Forelimb muscle (tissue), 1 donor: ENCODE data around the gene RTL10. TPM values are rescaled to one million over a fixed set of nuclear protein-coding genes. Genes with fewer than 3 reads are reported as not detected.

Experiments
- DNase-seq: peaks from one replicate; pipeline ENCODE4 v3.0.0-alpha.2; 2013; ENCODE audit warnings: low read depth
- polyA plus RNA-seq: library from polyadenylated mRNA; unstranded; fragments of 120-200 nt; gene quantifications from one replicate; pipeline ENCODE4 v1.2.1, GENCODE V29; 2013; ENCODE audit not compliant: insufficient read length

Gene RTL10
- polyA plus RNA-seq, 1 donor = 12.0 TPM

GRCh38 chr22:19824926-19825339, 29.7 kb downstream of the RTL10 start:
- DNase-seq = no peak

GRCh38 chr22:19824212-19824925, 30.3 kb downstream of the RTL10 start:
- no peak for DNase-seq

GRCh38 chr22:19823902-19824211, 30.8 kb downstream of the RTL10 start:
- no peak for DNase-seq

GRCh38 chr22:19823191-19823901, 31.3 kb downstream of the RTL10 start:
- DNase-seq = no peak

GRCh38 chr22:19822301-19823117, 32.2 kb downstream of the RTL10 start:
- no peak for DNase-seq

- no peak for DNase-seq
These were observed 33.0 kb downstream of the RTL10 start for GRCh38 chr22:19821523-19822300.

- no peak for DNase-seq
These were observed 33.7 kb downstream of the RTL10 start for GRCh38 chr22:19820880-19821522.

GRCh38 chr22:19819911-19820879, 34.5 kb downstream of the RTL10 start:
- DNase-seq = no peak

- DNase-seq = no peak
These were observed 35.3 kb downstream of the RTL10 start for GRCh38 chr22:19819208-19819910.

- DNase-seq = no peak
These were observed 36.1 kb downstream of the RTL10 start for GRCh38 chr22:19818324-19819207.

- no peak for DNase-seq
These were observed 38.1 kb downstream of the RTL10 start for GRCh38 chr22:19816372-19817119.

GRCh38 chr22:19815823-19816290, 38.8 kb downstream of the RTL10 start:
- no peak for DNase-seq

- DNase-seq = no peak
These were observed 39.4 kb downstream of the RTL10 start for GRCh38 chr22:19815093-19815822.

- DNase-seq = no peak
These were observed 40.2 kb downstream of the RTL10 start for GRCh38 chr22:19814428-19814827.

GRCh38 chr22:19812910-19813309, 41.8 kb downstream of the RTL10 start:
- no peak for DNase-seq

GRCh38 chr22:19811811-19812771, 42.6 kb downstream of the RTL10 start:
- no peak for DNase-seq
